Mesenchymal stem cell (in vitro differentiated cells and primary cell): ENCODE measurements around the gene FLT1.

Experiments
- DNase-seq: peaks from one replicate; pipeline ENCODE4 v3.0.0-alpha.2; 2013
- H2AFZ ChIP-seq: one replicate; pipeline ENCODE4 v1.6.1; 2013; ENCODE audit warnings: low read depth, mild to moderate bottlenecking, control low read depth, inconsistent platforms, low read length, moderate library complexity
- H2AK5ac ChIP-seq: 2 replicates; pipeline ENCODE4 v1.6.1; 2013; ENCODE audit warnings: low read length, moderate library complexity, mild to moderate bottlenecking, inconsistent platforms; ENCODE audit not compliant: severe bottlenecking
- H2BK120ac ChIP-seq: one replicate; pipeline ENCODE4 v1.6.1; 2013; ENCODE audit warnings: low read depth, mild to moderate bottlenecking, inconsistent platforms, low read length, moderate library complexity
- H2BK12ac ChIP-seq, 2 experiments: one replicate each; pipeline ENCODE4 v1.6.1; 2013; ENCODE audit warnings: inconsistent platforms in 2 of 2, low read length in 2 of 2, mild to moderate bottlenecking in 2 of 2, moderate library complexity in 2 of 2, control low read depth in 1 of 2
- H2BK15ac ChIP-seq: one replicate; pipeline ENCODE4 v1.6.1; 2013; ENCODE audit warnings: mild to moderate bottlenecking, low read depth, inconsistent platforms; ENCODE audit not compliant: poor library complexity, severe bottlenecking
- H2BK5ac ChIP-seq: 2 replicates; pipeline ENCODE4 v1.6.1; 2013; ENCODE audit warnings: low read depth, mild to moderate bottlenecking, low read length, control low read depth, inconsistent platforms; ENCODE audit not compliant: poor library complexity, severe bottlenecking
- H3K14ac ChIP-seq, 2 experiments: one replicate each; pipeline ENCODE4 v1.6.1; 2013; ENCODE audit warnings: inconsistent platforms in 2 of 2, low read length in 2 of 2, control low read depth in 1 of 2, mild to moderate bottlenecking in 1 of 2, moderate library complexity in 1 of 2
- H3K18ac ChIP-seq, 2 experiments: one replicate each; pipeline ENCODE4 v1.6.1; 2013; ENCODE audit warnings: inconsistent platforms in 2 of 2, low read length in 2 of 2, control low read depth in 1 of 2, low read depth in 1 of 2, mild to moderate bottlenecking in 1 of 2
- H3K23ac ChIP-seq, 2 experiments: one replicate each; pipeline ENCODE4 v1.6.1; 2013; ENCODE audit warnings: inconsistent platforms in 2 of 2, low read length in 2 of 2, mild to moderate bottlenecking in 2 of 2, moderate library complexity in 2 of 2, control low read depth in 1 of 2
- H3K27ac ChIP-seq: 2 replicates; pipeline ENCODE4 v1.5.1; 2013; ENCODE audit warnings: mild to moderate bottlenecking, moderate library complexity, low read length, control low read depth, inconsistent platforms; ENCODE audit not compliant: poor library complexity, severe bottlenecking
- H3K27me3 ChIP-seq, 2 experiments: 2 replicates each; pipeline versions ENCODE4 v1.6.1 to v1.7.0; 2013; ENCODE audit warnings: low read length in 2 of 2, mild to moderate bottlenecking in 2 of 2, moderate library complexity in 2 of 2, control low read depth in 1 of 2, inconsistent platforms in 1 of 2; ENCODE audit not compliant: control insufficient read depth in 1 of 2, insufficient read depth in 1 of 2
- H3K36me3 ChIP-seq, 2 experiments: 2 replicates each; pipeline versions ENCODE4 v1.6.1 to v1.7.0; 2013; ENCODE audit warnings: low read length in 2 of 2, control low read depth in 1 of 2, inconsistent platforms in 1 of 2, low read depth in 1 of 2, mild to moderate bottlenecking in 1 of 2; ENCODE audit not compliant: insufficient read depth in 2 of 2, control insufficient read depth in 1 of 2
- H3K4ac ChIP-seq, 2 experiments: one replicate each; pipeline ENCODE4 v1.6.1; 2013; ENCODE audit warnings: inconsistent platforms in 2 of 2, low read length in 2 of 2, mild to moderate bottlenecking in 2 of 2, moderate library complexity in 2 of 2, control low read depth in 1 of 2, low read depth in 1 of 2
- H3K4me1 ChIP-seq: 2 replicates; pipeline ENCODE4 v1.6.1; 2013; ENCODE audit warnings: low read depth, low read length, control low read depth; ENCODE audit not compliant: control insufficient read depth, insufficient read depth
- H3K4me2 ChIP-seq: 2 replicates; pipeline ENCODE4 v1.6.1; 2013; ENCODE audit warnings: low read length, mild to moderate bottlenecking, inconsistent platforms; ENCODE audit not compliant: poor library complexity, severe bottlenecking
- H3K4me3 ChIP-seq, 2 experiments: 2 replicates each; pipeline versions ENCODE4 v1.5.1 to v1.7.0; 2013; ENCODE audit warnings: low read length in 2 of 2, mild to moderate bottlenecking in 2 of 2, control low read depth in 1 of 2, low read depth in 1 of 2; ENCODE audit not compliant: insufficient read depth in 1 of 2
- H3K79me1 ChIP-seq: replicated peaks from 2 replicates; pipeline ENCODE4 v1.6.1; 2013; ENCODE audit warnings: mild to moderate bottlenecking, control low read depth, low read length, inconsistent platforms; ENCODE audit not compliant: poor library complexity, severe bottlenecking
- H3K9ac ChIP-seq: 2 replicates; pipeline ENCODE4 v1.7.0; 2013; ENCODE audit warnings: mild to moderate bottlenecking, low read length, moderate library complexity
- H3K9me3 ChIP-seq: 2 replicates; pipeline ENCODE4 v1.7.0; 2013; ENCODE audit warnings: mild to moderate bottlenecking, low read length; ENCODE audit not compliant: control insufficient read depth
- H4K8ac ChIP-seq: one replicate; pipeline ENCODE4 v1.6.1; 2013; ENCODE audit warnings: inconsistent platforms, mild to moderate bottlenecking, low read length, moderate library complexity
- H4K91ac ChIP-seq: one replicate; pipeline ENCODE4 v1.6.1; 2013; ENCODE audit warnings: mild to moderate bottlenecking, low read length, inconsistent platforms
- WGBS: methylation state at CpG from one replicate; pipeline ENCODE4 v1.1.7; 2013; ENCODE audit warnings: mixed read lengths; 5-methylcytosine and 5-hydroxymethylcytosine counted together

Gene FLT1

GRCh38 chr13:28424541-28424940 is 70.4 kb downstream of the FLT1 start:
- no peaks in the 10 kb centered on the region for H3K79me1 ChIP-seq
- H2AFZ ChIP-seq = no peak overlapping the region
- no peak overlapping the region for H3K4me2 ChIP-seq
- DNase-seq = no peak
- no peak overlapping the region for H2BK120ac ChIP-seq
- H2BK5ac ChIP-seq = no peak overlapping the region
- no peak overlapping the region for H4K91ac ChIP-seq
- no peak overlapping the region for H2AK5ac ChIP-seq
- H3K27ac ChIP-seq = no peak overlapping the region
- H3K27me3 ChIP-seq = no peaks in the 10 kb centered on the region
- H3K18ac ChIP-seq = no peak overlapping the region
- H4K8ac ChIP-seq = no peak overlapping the region
- no peak overlapping the region for H2BK15ac ChIP-seq
- no peak overlapping the region for H3K4ac ChIP-seq
- no peak overlapping the region for H2BK12ac ChIP-seq
- WGBS = 100% methylated on average over 3 of the region's 4 CpGs
- H3K4me3 ChIP-seq = no peak overlapping the region
- H3K4me1 ChIP-seq = no peaks in the 10 kb centered on the region
- H3K14ac ChIP-seq = no peak overlapping the region
- no peak overlapping the region for H3K9ac ChIP-seq
- H3K23ac ChIP-seq = no peak overlapping the region
- no peaks in the 10 kb centered on the region for H3K36me3 ChIP-seq
- no peaks in the 10 kb centered on the region for H3K9me3 ChIP-seq

GRCh38 chr13:28423010-28423409 is 71.9 kb downstream of the FLT1 start:
- H3K4ac ChIP-seq = no peak overlapping the region
- H2AK5ac ChIP-seq = no peak overlapping the region
- H3K14ac ChIP-seq = no peak overlapping the region
- no peaks in the 10 kb centered on the region for H3K4me1 ChIP-seq
- H4K91ac ChIP-seq = no peak overlapping the region
- H3K79me1 ChIP-seq = no peaks in the 10 kb centered on the region
- H2BK15ac ChIP-seq = no peak overlapping the region
- H3K9me3 ChIP-seq = no peaks in the 10 kb centered on the region
- no peak overlapping the region for H3K23ac ChIP-seq
- no peak overlapping the region for H3K4me3 ChIP-seq
- H3K27ac ChIP-seq = no peak overlapping the region
- H3K27me3 ChIP-seq = no peaks in the 10 kb centered on the region
- no peak overlapping the region for H2BK5ac ChIP-seq
- 77% methylated on average over 5 of the region's 5 CpGs for WGBS
- H4K8ac ChIP-seq = no peak overlapping the region
- H3K4me2 ChIP-seq = no peak overlapping the region
- no peak for DNase-seq
- H2AFZ ChIP-seq = no peak overlapping the region
- H3K9ac ChIP-seq = no peak overlapping the region
- H3K36me3 ChIP-seq = no peaks in the 10 kb centered on the region
- no peak overlapping the region for H3K18ac ChIP-seq
- H2BK120ac ChIP-seq = no peak overlapping the region
- no peak overlapping the region for H2BK12ac ChIP-seq

GRCh38 chr13:28421676-28422410 is 73.1 kb downstream of the FLT1 start:
- H3K4me2 ChIP-seq = no peak overlapping the region

GRCh38 chr13:28420704-28421103 is 74.2 kb downstream of the FLT1 start:
- Histone ChIP-seq H2BK12ac (no peak overlapping the region), H2BK120ac (no peak overlapping the region), H3K4me2 (no peak overlapping the region), H3K4me1 (no peaks in the 10 kb centered on the region), H2AFZ (no peak overlapping the region), H3K9ac (no peak overlapping the region), H2BK15ac (no peak overlapping the region), H3K27me3 (peaks cover 0 to 4% of the 10 kb centered on the region in 2 experiments), H4K91ac (no peak overlapping the region), H3K14ac (peak overlapping the region in 1 of 2 experiments; percentile 20), H2BK5ac (no peak overlapping the region), H3K27ac (no peak overlapping the region), H3K79me1 (no peaks in the 10 kb centered on the region), H3K4ac (no peak overlapping the region), H3K36me3 (no peaks in the 10 kb centered on the region), H4K8ac (peak overlapping the region; percentile 13), H2AK5ac (no peak overlapping the region), H3K9me3 (no peaks in the 10 kb centered on the region), H3K18ac (no peak overlapping the region), H3K23ac (no peak overlapping the region), H3K4me3 (no peak overlapping the region)
- WGBS = 62% methylated on average over 4 of the region's 4 CpGs
- DNase-seq = no peak

More at GRCh38 chr13:28421676-28422410, 73.1 kb downstream of the FLT1 start:
- no peak for DNase-seq
- Histone ChIP-seq H2BK5ac (no peak overlapping the region), H2BK120ac (no peak overlapping the region), H3K9me3 (no peaks in the 10 kb centered on the region), H3K4me1 (no peaks in the 10 kb centered on the region), H3K18ac (no peak overlapping the region), H2BK12ac (no peak overlapping the region), H3K27ac (no peak overlapping the region), H3K79me1 (no peaks in the 10 kb centered on the region), H3K27me3 (no peaks in the 10 kb centered on the region), H3K14ac (no peak overlapping the region), H2AFZ (no peak overlapping the region), H3K23ac (no peak overlapping the region), H3K4me3 (no peak overlapping the region), H3K9ac (no peak overlapping the region), H4K8ac (no peak overlapping the region), H4K91ac (no peak overlapping the region), H2AK5ac (no peak overlapping the region), H3K36me3 (no peaks in the 10 kb centered on the region), H3K4ac (no peak overlapping the region), H2BK15ac (no peak overlapping the region)
- WGBS = 91% methylated on average over 3 of the region's 7 CpGs
